Subcutaneous abdominal adipose tissue (tissue), 5 donors: ENCODE data around the gene C6orf62.
"Not testable (repeated sequence)": the region's sequence is repeated elsewhere in the genome, so short reads cannot be mapped to it uniquely, and the experiment has no call there.

Source experiments
- H3K27ac ChIP-seq: one replicate; pipeline ENCODE4 v1.7.0; 2013; ENCODE audit warnings: low read depth, mild to moderate bottlenecking, inconsistent platforms, low read length, moderate library complexity
- H3K27me3 ChIP-seq, 5 donors: one replicate each; pipeline ENCODE4 v1.7.0; 2013; ENCODE audit warnings: low read length in 5 of 5, inconsistent platforms in 1 of 5; ENCODE audit not compliant: control insufficient read depth in 5 of 5, insufficient read depth in 4 of 5
- H3K36me3 ChIP-seq, 5 donors: one replicate each; pipeline ENCODE4 v1.7.0; 2013; ENCODE audit warnings: low read length in 5 of 5; ENCODE audit not compliant: control insufficient read depth in 5 of 5, insufficient read depth in 5 of 5
- H3K4me1 ChIP-seq, 5 donors: one replicate each; pipeline ENCODE4 v1.7.0; 2013; ENCODE audit warnings: low read length in 5 of 5, mild to moderate bottlenecking in 3 of 5, moderate library complexity in 1 of 5; ENCODE audit not compliant: control insufficient read depth in 5 of 5, insufficient read depth in 5 of 5
- H3K4me3 ChIP-seq, 5 donors: one replicate each; pipeline ENCODE4 v1.7.0; 2013; ENCODE audit warnings: low read length in 5 of 5, low read depth in 1 of 5
- H3K9ac ChIP-seq, 5 donors: one replicate each; pipeline ENCODE4 v1.7.0; 2013; ENCODE audit warnings: low read length in 5 of 5, mild to moderate bottlenecking in 4 of 5, moderate library complexity in 3 of 5
- H3K9me3 ChIP-seq, 5 donors: one replicate each; pipeline ENCODE4 v1.7.0; 2013; ENCODE audit warnings: low read length in 5 of 5; ENCODE audit not compliant: control insufficient read depth in 5 of 5
- donor health status: healthy.
- donor health status: healthy.
- donor health status: healthy.
- donor health status: healthy.
- donor health status: healthy.

Gene C6orf62

DNA sequence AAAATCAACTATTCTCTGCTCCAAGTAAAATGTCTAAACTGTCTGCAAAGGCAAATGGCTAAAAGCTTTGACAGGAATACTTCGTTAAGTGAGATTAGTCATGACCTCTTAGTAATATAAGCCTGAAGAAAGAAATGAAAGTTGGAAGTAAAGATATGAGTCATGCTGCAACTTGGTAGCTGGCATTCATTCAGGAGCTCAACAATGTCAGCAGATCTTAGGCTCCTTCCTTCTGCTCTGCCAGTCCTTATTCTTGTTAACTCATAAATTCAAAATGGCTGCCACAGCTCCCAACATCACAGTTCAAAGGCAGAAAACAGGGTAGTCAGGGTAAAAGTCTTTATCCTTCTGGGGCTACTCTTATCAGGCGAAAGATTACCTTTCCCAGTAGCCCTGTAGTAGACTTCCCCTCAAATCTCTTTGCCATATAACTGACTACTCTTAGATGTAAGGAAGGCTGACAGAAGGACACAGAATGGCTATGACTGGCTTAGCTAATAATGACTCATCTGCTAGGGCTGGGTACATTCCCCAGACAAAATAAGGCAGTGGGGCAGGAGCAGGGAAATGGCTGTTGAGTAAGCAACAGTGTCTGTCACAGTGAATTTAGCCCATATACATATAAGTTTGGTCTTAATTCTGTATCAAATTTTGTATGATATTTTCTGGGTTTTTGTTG lies 24.4 kb upstream of the C6orf62 start:
- Histone ChIP-seq H3K27me3 (no peaks in the 10 kb centered on the region), H3K36me3 (no peaks in the 10 kb centered on the region), H3K4me1 (peaks cover 0 to 15% (median 0%) of the 10 kb centered on the region in 5 donors), H3K27ac (peak overlapping the region; percentile 41), H3K4me3 (no peak overlapping the region), H3K9ac (no peak overlapping the region), H3K9me3 (no peaks in the 10 kb centered on the region)

DNA sequence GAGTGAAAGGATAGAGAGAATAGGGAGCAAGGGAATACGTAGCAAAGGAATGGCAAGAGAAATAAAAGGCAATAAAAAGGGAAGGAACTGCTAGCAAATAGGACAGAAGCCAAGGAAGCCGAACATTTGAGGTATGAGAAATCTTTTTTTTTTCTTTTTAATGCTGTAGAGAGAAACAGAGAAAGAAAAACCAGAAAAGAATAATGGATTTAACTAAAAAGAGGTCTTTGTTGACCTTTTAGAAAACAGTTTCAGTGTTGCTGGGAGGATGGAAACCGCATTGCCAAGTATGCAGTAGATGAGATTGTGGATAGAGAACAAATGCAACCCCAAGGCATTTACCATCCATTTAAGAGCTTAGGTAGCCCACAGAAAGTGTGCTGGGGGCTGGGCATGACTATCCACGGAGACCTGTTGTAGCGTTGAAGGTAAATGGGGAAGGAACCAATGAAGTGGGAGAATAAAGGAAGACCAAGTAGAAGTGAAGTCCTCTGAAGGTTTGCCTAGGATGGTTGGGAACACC lies 23.3 kb upstream of the C6orf62 start:
- H3K27ac ChIP-seq = peak overlapping the region; percentile 41

DNA sequence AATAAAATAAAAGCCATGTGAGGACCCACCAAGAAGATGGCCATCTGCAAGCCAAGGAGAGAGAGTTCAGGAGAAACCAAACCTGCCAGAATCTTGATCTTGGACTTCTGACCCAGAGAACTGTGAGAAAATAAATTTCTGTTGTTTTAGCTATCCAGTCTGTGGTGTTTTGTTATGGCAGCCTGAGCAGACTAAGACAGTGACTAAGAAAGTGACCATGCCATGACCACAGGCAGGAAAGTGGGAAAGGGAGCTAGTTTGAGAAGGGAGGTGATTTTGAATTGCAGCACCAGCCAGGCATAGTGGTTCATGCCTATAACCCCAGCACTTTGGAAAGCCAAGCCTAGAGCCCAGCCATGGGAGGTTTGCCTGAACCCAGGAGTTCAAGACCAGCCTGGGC lies 21.9 kb upstream of the C6orf62 start:
- H3K4me3 ChIP-seq = no peak overlapping the region
- peaks cover 0 to 15% (median 0%) of the 10 kb centered on the region in 5 donors for H3K4me1 ChIP-seq
- no peak overlapping the region for H3K27ac ChIP-seq
- no peaks in the 10 kb centered on the region for H3K36me3 ChIP-seq
- no peaks in the 10 kb centered on the region for H3K9me3 ChIP-seq
- H3K9ac ChIP-seq = no peak overlapping the region
- H3K27me3 ChIP-seq = no peaks in the 10 kb centered on the region

More for the DNA sequence above, 23.3 kb upstream of the C6orf62 start:
- H3K9ac ChIP-seq = no peak overlapping the region
- no peaks in the 10 kb centered on the region for H3K36me3 ChIP-seq
- no peak overlapping the region for H3K4me3 ChIP-seq
- H3K27me3 ChIP-seq = no peaks in the 10 kb centered on the region
- peaks cover 0 to 15% (median 0%) of the 10 kb centered on the region in 5 donors for H3K4me1 ChIP-seq
- no peaks in the 10 kb centered on the region for H3K9me3 ChIP-seq

DNA sequence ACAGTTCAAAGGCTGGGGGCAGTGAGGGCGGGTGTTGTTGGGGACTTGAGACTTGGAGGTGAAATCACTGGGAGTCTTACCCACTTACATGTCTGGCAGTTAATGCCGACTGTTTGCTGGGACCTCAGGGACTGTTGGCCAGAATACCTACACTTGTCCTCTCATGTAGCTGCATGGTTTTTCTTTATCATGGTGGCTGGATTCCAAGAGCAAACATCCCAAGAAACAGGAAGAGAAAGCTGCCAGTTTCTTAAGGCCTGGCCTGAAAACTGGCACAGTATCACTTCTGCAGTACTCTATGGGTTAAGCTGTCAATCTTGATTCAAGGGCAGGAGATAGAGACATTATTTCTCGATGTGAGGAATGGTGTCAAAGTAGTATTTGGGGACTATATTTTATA lies 19.8 kb upstream of the C6orf62 start:
- Histone ChIP-seq H3K4me1 (peaks cover 0 to 11% (median 0%) of the 10 kb centered on the region in 5 donors), H3K4me3 (no peak overlapping the region), H3K27me3 (no peaks in the 10 kb centered on the region), H3K9ac (no peak overlapping the region), H3K27ac (no peak overlapping the region), H3K36me3 (no peaks in the 10 kb centered on the region), H3K9me3 (no peaks in the 10 kb centered on the region)

DNA sequence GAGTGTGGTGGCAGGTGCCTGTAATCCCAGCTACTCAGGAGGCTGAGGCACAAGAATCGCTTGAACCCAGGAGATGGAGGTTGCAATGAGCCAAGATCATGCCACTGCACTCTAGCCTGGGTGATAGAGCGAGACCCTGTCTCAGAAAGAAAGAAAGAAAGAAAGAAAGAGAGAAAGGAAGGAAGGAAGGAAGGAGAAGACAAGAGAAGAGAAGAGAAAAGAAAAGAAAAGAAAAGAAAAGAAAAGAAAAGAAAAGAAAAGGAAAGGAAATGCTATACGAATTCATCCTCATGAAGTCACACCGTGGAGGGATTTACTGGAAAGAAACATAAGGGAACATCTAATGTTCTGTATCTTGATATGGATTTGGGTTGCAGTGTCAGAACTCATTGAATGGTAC lies 15.8 kb upstream of the C6orf62 start:
- H3K9me3 ChIP-seq, H3K27ac ChIP-seq, H3K4me1 ChIP-seq, H3K4me3 ChIP-seq, H3K36me3 ChIP-seq, H3K9ac ChIP-seq, H3K27me3 ChIP-seq: not testable (repeated sequence)

DNA sequence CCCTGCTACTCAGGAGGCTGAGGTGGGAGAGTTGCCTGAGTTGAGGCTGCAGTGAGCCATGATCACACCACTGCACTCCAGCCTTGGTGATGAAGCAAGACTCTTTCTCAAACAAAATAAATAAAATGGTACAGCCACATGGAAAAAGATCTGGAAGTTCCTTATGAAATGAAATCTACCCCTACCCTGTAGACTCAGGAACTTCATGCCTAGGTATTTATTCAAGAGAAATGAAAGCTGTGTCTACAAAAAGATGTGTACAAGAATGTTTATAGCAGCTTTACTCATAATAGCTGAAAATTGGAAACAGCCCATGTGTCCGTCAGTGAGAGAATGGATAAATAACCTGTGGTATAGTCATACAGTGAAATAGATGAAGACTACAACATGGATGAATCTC lies 15.2 kb upstream of the C6orf62 start:
- Histone ChIP-seq H3K36me3 (no peaks in the 10 kb centered on the region), H3K27ac (no peak overlapping the region), H3K4me1 (peaks cover 0 to 5% (median 0%) of the 10 kb centered on the region in 5 donors), H3K9me3 (peaks cover 0 to 8% (median 0%) of the 10 kb centered on the region in 5 donors), H3K4me3 (no peak overlapping the region), H3K9ac (no peak overlapping the region), H3K27me3 (no peaks in the 10 kb centered on the region)

DNA sequence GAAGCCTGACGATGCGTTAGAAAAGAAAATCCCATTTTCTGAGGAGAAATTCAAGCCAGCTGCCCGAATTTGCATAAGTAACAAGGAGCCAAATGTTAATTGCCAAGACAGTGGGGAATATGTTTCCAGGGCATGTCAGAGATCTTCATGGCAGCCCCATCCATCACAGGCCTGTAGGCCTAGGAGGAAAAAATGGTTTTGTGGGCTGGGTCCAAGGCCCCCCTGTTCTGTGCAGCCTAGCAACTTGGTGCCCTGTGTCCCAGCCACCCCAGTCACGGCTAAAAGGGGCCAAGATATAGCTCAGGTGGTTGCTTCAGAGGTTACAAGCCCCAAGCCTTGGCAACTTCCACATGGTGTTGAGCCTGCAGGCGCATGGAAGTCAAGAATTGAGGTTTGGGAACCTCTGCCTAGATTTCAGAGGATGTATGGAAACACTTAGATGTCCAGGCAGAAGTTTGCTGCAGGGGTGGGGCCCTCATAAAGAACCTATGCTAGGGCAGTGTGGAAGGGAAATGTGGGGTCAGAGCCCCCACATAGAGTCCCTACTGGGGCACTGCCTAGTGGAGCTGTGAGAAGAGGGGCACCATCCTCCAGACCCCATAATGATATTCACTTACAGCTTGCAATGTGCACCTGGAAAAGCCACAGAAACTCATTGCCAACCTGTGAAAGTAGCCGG lies 12.6 kb upstream of the C6orf62 start:
- H3K9me3 ChIP-seq, H3K27me3 ChIP-seq, H3K9ac ChIP-seq, H3K36me3 ChIP-seq, H3K27ac ChIP-seq, H3K4me1 ChIP-seq, H3K4me3 ChIP-seq: not testable (repeated sequence)

DNA sequence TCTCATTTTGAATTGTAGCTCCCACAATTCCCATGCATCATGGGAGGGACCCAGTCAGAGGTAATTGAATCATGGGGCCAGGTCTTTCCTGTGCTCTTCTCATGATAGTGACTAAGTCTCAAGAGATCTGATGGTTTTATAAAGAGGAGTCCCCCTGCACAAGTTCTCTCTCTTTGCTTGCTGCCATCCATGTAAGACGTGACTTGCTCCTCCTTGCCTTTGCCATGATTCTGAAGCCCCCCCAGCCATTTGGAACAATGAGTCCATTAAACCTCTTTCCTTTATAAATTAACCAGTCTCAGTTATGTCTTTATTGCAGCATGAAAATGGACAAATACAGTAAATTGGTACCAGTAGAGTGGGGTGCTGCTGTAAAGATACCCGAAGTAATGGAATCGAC lies 11.7 kb upstream of the C6orf62 start:
- H3K4me3 ChIP-seq, H3K36me3 ChIP-seq, H3K27ac ChIP-seq, H3K9ac ChIP-seq, H3K9me3 ChIP-seq, H3K27me3 ChIP-seq, H3K4me1 ChIP-seq: not testable (repeated sequence)

DNA sequence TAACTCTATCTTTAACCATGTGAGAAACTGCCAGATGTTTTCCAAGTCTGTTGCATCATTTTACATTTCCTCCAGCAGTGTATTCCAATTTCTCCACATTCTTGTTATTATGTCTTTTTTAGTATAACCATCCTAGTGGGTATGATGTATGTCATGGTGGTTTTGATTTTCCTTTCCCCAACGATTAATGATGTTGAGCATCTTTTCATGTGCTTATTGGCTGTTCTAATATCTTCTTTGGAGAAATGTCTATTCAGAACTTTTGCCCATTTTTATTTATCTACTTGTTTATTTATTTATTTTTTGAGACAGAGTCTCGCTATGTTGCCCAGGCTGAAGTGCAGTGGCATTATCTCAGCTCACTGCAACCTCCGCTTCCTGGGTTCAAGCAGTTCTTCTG lies 4.3 kb upstream of the C6orf62 start:
- no peak overlapping the region for H3K9ac ChIP-seq
- peaks cover 0 to 3% (median 0%) of the 10 kb centered on the region in 5 donors for H3K36me3 ChIP-seq
- no peak overlapping the region for H3K27ac ChIP-seq
- no peak overlapping the region for H3K4me3 ChIP-seq
- no peaks in the 10 kb centered on the region for H3K9me3 ChIP-seq
- H3K4me1 ChIP-seq = peaks cover 0 to 19% (median 17%) of the 10 kb centered on the region in 5 donors
- H3K27me3 ChIP-seq = peaks cover 0 to 9% (median 0%) of the 10 kb centered on the region in 5 donors

DNA sequence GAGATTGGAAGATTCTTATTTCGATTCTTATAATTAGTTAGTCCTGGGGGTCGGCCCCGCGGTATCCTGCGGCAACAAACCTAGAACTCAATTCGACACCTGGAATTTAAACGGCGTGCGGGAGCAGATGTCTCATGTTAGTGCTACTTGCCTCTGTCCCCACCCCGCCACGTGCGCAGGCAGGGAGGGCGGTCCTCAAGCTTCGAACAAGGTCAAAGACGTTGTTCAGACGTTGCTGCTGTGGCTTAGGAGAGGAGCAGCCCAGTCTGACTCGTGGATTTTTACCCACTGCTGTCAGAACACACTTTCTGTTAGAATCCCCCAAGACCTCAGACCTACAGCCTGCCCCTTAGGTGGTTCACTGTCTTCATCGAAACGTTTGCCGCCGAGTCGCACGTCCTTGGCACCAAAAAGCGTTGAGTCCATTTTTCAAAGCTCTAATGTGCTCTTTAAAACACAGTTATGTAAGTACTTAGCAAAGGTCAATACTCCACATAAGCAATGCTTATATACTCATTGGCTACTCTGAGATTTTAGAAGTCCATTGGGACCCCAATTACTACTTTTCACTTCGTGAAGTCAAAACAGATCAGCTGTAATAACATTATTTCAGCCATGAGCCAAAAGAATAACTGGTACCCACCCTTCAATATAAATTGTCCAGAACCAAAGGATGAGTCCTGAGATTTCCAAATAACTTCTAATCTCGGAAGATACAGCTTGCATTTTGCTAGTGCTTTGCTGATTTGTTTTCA lies 2.7 kb upstream of the C6orf62 start:
- H3K4me3 ChIP-seq = peak overlapping the region; percentile 81 to 100 (median 89)
- H3K27ac ChIP-seq = peak overlapping the region; percentile 100
- no peaks in the 10 kb centered on the region for H3K9me3 ChIP-seq
- peaks cover 0 to 35% (median 33%) of the 10 kb centered on the region in 5 donors for H3K4me1 ChIP-seq
- H3K9ac ChIP-seq = peak overlapping the region; percentile 49 to 96 (median 84)
- peaks cover 0 to 3% (median 0%) of the 10 kb centered on the region in 5 donors for H3K36me3 ChIP-seq
- no peaks in the 10 kb centered on the region for H3K27me3 ChIP-seq
